Esophagus squamous epithelium (tissue), 5 donors: ENCODE data around the gene ITGA7. TPM values are rescaled to one million over a fixed set of nuclear protein-coding genes. Genes with fewer than 3 reads are reported as not detected.

Experiments used
- DNase-seq: peaks from one replicate; lab custom pipeline; 2025; lab: John Stamatoyannopoulos, UW
- H3K27ac ChIP-seq, 4 donors: fragments of 200-600 bp; sonication (generic); one replicate each; pipeline ENCODE4 v1.5.1; 2016 to 2019; ENCODE audit warnings: mild to moderate bottlenecking in 1 of 4
- H3K27me3 ChIP-seq, 4 donors: fragments of 200-600 bp; sonication (generic); 1 replicate in 3 of 4; 2 replicates in 1 of 4; pipeline versions ENCODE4 v1.5.1 to v1.6.0; 2017 to 2021; ENCODE audit warnings: antibody characterized with exemption in 1 of 4
- H3K36me3 ChIP-seq, 3 donors: fragments of 200-600 bp; sonication (generic); one replicate each; pipeline ENCODE4 v1.5.1; 2016 to 2019
- H3K4me1 ChIP-seq, 3 donors: fragments of 200-600 bp; sonication (generic); one replicate each; pipeline ENCODE4 v1.5.1; 2017 to 2019
- H3K4me3 ChIP-seq, 4 donors: fragments of 200-600 bp; sonication (generic); 1 replicate in 3 of 4; 2 replicates in 1 of 4; pipeline ENCODE4 v1.5.1; 2016 to 2019; ENCODE audit warnings: mild to moderate bottlenecking in 2 of 4, moderate library complexity in 1 of 4
- H3K9me3 ChIP-seq, 3 donors: fragments of 200-600 bp; sonication (generic); one replicate each; pipeline ENCODE4 v1.5.1; 2016 to 2019
- POLR2A ChIP-seq, 4 donors: fragments of 450-650 bp; IDR thresholded peaks; one replicate each; pipeline ENCODE4 v1.6.1; 2017; ENCODE audit warnings: antibody characterized with exemption in 4 of 4, mild to moderate bottlenecking in 4 of 4, moderate library complexity in 3 of 4
- WGBS, 2 donors: methylation state at CpG; one replicate each; pipeline ENCODE4 v1.1.5; 2018; 5-methylcytosine and 5-hydroxymethylcytosine counted together
- intact Hi-C: fragments of 100-400 bp; cut with DNase I; formaldehyde crosslinking; loops from one replicate; pipeline ENCODE4 v1.15.0; 2022
- total RNA-seq, 4 donors: library from RNA; depleted of rRNA; stranded (reverse); fragments of >200 nt; gene quantifications; one replicate each; pipeline ENCODE4 v1.1.0, GENCODE V29; 2016
- TF ChIP-seq, protein P1 (sequence below), 6 experiments: fragments of 450-650 bp in 4 of 6; fragments of 200-600 bp in 2 of 6; sonication (generic) in 2 of 6; IDR thresholded peaks; one replicate each; pipeline ENCODE4 v1.5.1; 2016 to 2019; ENCODE audit warnings: antibody characterized with exemption in 6 of 6, mild to moderate bottlenecking in 4 of 6, moderate library complexity in 4 of 6
- donor health status: DM: yes; HTN: yes; CAD: no.

Gene ITGA7
- total RNA-seq, 4 donors from 2014 or later = 1.1 to 26.3 (median 10.5) TPM

DNA sequence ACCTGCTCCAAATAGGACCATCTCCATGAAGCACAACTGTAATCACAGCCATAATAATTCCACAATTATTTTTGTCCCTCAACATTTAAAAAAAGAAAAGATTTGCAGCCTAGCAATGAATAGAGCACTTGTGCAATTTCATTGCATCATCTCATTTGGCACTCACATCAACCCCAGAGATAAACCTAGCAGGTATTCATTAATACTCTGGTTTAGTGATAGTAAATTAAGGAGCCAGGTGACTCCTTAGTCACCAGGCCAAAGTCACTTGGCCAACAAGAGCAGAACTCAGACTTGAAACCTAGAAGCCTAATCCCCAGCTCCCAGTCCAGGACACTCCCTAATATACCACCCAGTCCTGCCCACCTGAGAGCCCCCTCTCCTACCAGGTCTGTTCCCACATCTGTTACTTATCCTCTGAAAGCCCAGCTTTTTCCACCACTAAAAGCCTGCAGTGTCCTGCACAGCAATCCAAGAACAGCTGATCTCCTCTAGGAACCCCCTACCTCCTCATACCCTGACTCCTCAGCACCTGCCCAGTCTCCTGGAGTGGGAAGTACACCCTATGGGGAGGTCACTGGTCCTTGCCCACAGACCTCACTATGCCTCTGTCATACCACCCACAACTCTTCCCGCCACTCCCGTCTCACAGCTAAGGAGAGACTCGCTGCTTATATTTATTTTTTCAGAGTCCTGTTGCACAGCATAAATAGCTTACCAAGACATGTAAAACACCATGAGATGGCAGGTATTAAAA lies 48.9 kb downstream of the ITGA7 start:
- H3K9me3 ChIP-seq = no peaks in the 10 kb centered on the region
- intact Hi-C loops = no loop called here
- H3K27ac ChIP-seq = no peak overlapping the region
- no peaks in the 10 kb centered on the region for H3K27me3 ChIP-seq
- no peak for DNase-seq
- 73% methylated on average over 2 of the region's 3 CpGs; no CpG with 5 or more reads in 1 of the 2 donors for WGBS, 2 donors
- TF ChIP-seq, protein P1, sequence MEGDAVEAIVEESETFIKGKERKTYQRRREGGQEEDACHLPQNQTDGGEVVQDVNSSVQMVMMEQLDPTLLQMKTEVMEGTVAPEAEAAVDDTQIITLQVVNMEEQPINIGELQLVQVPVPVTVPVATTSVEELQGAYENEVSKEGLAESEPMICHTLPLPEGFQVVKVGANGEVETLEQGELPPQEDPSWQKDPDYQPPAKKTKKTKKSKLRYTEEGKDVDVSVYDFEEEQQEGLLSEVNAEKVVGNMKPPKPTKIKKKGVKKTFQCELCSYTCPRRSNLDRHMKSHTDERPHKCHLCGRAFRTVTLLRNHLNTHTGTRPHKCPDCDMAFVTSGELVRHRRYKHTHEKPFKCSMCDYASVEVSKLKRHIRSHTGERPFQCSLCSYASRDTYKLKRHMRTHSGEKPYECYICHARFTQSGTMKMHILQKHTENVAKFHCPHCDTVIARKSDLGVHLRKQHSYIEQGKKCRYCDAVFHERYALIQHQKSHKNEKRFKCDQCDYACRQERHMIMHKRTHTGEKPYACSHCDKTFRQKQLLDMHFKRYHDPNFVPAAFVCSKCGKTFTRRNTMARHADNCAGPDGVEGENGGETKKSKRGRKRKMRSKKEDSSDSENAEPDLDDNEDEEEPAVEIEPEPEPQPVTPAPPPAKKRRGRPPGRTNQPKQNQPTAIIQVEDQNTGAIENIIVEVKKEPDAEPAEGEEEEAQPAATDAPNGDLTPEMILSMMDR (IDR thresholded peaks at IDR 0.05) = no peak
- TF ChIP-seq POLR2A (IDR thresholded peaks at IDR 0.05) = no peak
- no peaks in the 10 kb centered on the region for H3K36me3 ChIP-seq
- H3K4me3 ChIP-seq = no peak overlapping the region
- H3K4me1 ChIP-seq = no peaks in the 10 kb centered on the region

- 76 to 87% methylated on average over 6 of the region's 6 CpGs for WGBS, 2 donors
- no peak for TF ChIP-seq POLR2A (IDR thresholded peaks at IDR 0.05)
- TF ChIP-seq, protein P1 (IDR thresholded peaks at IDR 0.05) = no peak
- H3K27me3 ChIP-seq = no peaks in the 10 kb centered on the region
- intact Hi-C loops = no loop called here
- H3K4me1 ChIP-seq = no peaks in the 10 kb centered on the region
- H3K36me3 ChIP-seq = no peaks in the 10 kb centered on the region
- H3K9me3 ChIP-seq = no peaks in the 10 kb centered on the region
- H3K4me3 ChIP-seq = no peak overlapping the region
- no peak for DNase-seq
- no peak overlapping the region for H3K27ac ChIP-seq
Measured at GRCh38 chr12:55658212-55658611, 49.5 kb downstream of the ITGA7 start.

DNA sequence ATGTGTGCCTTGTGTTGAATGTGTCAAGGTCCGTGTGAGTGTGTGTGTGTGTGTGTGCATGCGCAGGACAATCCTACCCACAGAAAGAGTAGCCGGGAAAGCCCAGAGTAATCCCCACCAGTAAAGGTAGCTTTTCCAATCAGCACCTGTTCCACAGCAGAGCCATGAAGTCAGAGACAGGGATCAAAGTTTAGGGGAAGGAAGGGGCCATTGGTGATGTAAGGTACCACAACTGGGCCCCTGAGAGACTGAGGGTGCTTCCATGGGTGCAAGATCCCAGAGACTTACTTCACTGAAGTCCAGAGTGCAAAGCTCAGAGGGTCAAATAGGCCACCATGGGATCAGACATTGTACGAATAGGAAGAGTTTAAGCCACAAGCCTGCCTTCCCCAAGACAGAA lies 50.5 kb downstream of the ITGA7 start:
- Histone ChIP-seq H3K27me3 (no peaks in the 10 kb centered on the region), H3K36me3 (no peaks in the 10 kb centered on the region), H3K4me1 (no peaks in the 10 kb centered on the region), H3K27ac (no peak overlapping the region), H3K9me3 (no peaks in the 10 kb centered on the region), H3K4me3 (no peak overlapping the region)
- DNase-seq = no peak
- intact Hi-C loops = no loop called here
- TF ChIP-seq, protein P1 (IDR thresholded peaks at IDR 0.05) = no peak
- TF ChIP-seq POLR2A (IDR thresholded peaks at IDR 0.05) = no peak
- WGBS, 2 donors = 83 to 90% methylated on average over 2 to 4 of the region's 4 CpGs

DNA sequence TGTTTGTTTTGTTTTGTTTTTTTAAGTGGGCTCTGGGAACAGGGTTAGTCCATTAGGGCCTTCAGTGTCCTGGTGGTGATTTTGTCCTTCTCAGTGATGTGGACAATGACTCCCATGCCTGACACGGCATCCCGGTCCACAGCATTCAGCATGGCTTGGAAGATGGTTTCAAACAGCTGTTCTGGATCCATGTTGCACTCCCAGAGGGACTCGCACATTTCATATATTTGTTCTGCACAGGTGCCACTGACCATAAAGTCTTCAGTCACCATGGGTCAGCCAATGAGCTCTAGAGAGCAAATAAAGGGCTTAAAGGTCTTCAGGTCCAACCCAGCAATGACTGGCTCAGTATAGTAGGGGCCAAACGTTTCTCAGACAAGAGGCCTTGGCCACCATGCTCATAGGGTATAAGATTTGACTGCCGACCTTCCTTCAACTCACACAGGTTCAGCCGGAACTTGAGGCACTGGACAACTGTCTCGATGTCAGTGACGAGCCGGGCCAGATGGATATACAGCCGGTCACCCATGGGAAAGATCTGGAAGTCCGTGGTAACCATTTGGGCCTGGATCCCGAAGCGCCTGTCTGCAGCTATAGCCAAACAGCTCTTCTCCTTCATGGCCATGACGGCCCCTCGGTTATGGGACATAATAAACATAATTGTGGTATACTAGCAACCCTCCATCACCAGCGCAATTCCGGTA lies 53.0 kb downstream of the ITGA7 start:
- H3K27ac ChIP-seq = no peak overlapping the region
- no peaks in the 10 kb centered on the region for H3K9me3 ChIP-seq
- 87% methylated on average over 10 to 17 of the region's 17 CpGs for WGBS, 2 donors
- H3K27me3 ChIP-seq = no peaks in the 10 kb centered on the region
- TF ChIP-seq POLR2A (IDR thresholded peaks at IDR 0.05) = no peak
- TF ChIP-seq, protein P1 (IDR thresholded peaks at IDR 0.05) = no peak
- intact Hi-C loops = no loop called here
- H3K4me1 ChIP-seq = no peaks in the 10 kb centered on the region
- no peaks in the 10 kb centered on the region for H3K36me3 ChIP-seq
- DNase-seq = no peak
- no peak overlapping the region for H3K4me3 ChIP-seq

- DNase-seq = no peak
- intact Hi-C loops = no loop called here
Measured at GRCh38 chr12:55653031-55653430, 54.7 kb downstream of the ITGA7 start.

More at GRCh38 chr12:55653031-55653430, 54.7 kb downstream of the ITGA7 start:
- H3K36me3 ChIP-seq = no peaks in the 10 kb centered on the region
- no peaks in the 10 kb centered on the region for H3K27me3 ChIP-seq
- H3K9me3 ChIP-seq = no peaks in the 10 kb centered on the region
- TF ChIP-seq, protein P1 (IDR thresholded peaks at IDR 0.05) = no peak
- TF ChIP-seq POLR2A (IDR thresholded peaks at IDR 0.05) = no peak
- H3K4me3 ChIP-seq = no peak overlapping the region
- WGBS, 2 donors = 49 to 68% methylated on average over 3 of the region's 3 CpGs
- H3K27ac ChIP-seq = no peak overlapping the region
- H3K4me1 ChIP-seq = no peaks in the 10 kb centered on the region
